Adipose tissue (tissue), 3 donors: Measurements from ENCODE around the gene SEPTIN1. TPM values are rescaled to one million over a fixed set of nuclear protein-coding genes. Genes with fewer than 3 reads are reported as not detected.
"Not testable (repeated sequence)": the region's sequence is repeated elsewhere in the genome, so short reads cannot be mapped to it uniquely, and the experiment has no call there.

Source experiments
- H3K27ac ChIP-seq: one replicate; pipeline ENCODE4 v1.5.1; 2013; ENCODE audit warnings: low read depth, low read length
- WGBS, 3 donors: extraction: QIAGEN DNeasy Blood & Tissue Kit; methylation state at CpG; one replicate each; pipeline ENCODE4 v1.1.7; 2013; 5-methylcytosine and 5-hydroxymethylcytosine counted together
- polyA plus RNA-seq, 3 donors: library from polyadenylated mRNA; stranded (reverse); fragments of 200-250 nt; gene quantifications; one replicate each; pipeline ENCODE4 v1.2.3, GENCODE V29; 2013
- donor health status: healthy with polysubstance abuse.
- donor health status: Bipolar disorder and iron deficiency.
- donor health status: healthy.

SEPTIN1 gene
- polyA plus RNA-seq, 3 donors, result 1.8 to 3.9 (median 3.6) TPM

DNA sequence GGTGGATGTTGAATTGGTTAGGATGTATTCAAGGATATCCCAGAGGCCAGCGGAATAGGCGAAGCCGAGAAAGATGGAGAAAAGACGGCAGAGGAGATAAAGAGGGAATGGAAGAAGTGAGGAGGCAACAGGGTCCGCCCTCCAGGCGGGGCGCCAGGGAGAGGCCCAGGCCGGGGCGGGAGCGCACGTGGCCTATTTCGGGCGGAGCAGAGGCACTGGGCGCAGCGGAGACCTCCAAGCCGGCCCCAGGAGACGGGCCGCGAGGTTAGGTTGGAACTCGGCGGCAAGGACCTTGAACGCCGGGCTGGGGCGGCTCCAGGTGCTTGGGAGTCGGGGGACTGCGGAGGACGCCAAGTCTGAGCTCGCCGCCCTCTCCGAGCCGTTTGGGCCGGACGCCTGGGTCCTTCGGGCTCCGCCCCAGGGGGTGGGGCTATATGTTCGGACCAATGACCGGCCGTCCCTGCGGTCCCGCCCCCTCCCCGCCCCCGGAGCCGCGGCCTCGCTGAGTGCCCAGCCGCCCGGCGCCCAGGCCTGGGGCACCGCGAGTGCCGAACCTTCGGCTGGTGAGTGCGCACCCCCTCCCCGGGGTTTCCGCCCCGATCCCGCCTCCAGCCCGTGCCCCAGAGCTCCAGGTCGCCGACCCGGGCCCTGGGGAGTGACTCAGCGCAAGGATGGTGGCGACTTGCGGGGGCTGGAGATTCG lies 24.9 kb upstream of the SEPTIN1 start, which contains the start of gene ZNF771:
Gene ZNF771, plus strand, starts transcription at position 505 of the 702 bp plus-strand sequence. CDS start 448 bp downstream, outside the sequence.
- H3K27ac ChIP-seq, result no peak within 1 kb of the TSS
- 0 to 1% (median 1%) methylated on average over 49 to 65 of the region's 65 CpGs for WGBS, 3 donors

DNA sequence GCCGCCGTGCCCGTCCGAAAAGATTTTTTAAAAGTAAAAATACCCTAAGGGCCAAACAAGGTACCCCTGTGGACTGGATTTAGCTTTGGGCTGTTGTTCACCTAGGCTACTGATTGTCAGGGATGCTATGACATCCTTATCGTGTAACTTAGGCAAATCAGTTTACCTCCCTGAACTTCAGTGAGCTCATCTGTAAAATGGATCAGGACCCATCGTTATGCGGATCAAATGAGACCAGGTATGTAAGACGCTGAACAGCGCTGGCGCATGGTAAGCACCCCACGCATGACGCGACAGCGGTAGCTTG lies 24.4 kb upstream of the SEPTIN1 start:
- WGBS, 3 donors, result 15 to 18% (median 17%) methylated on average over 14 of the region's 14 CpGs
- no peak overlapping the region for H3K27ac ChIP-seq

- no peak overlapping the region for H3K27ac ChIP-seq
- 72 to 84% (median 80%) methylated on average over 8 of the region's 8 CpGs for WGBS, 3 donors
Observed at GRCh38 chr16:30401768-30402425, 19.5 kb upstream of the SEPTIN1 start.

GRCh38 chr16:30399435-30400186 lies 17.2 kb upstream of the SEPTIN1 start:
- no peak overlapping the region for H3K27ac ChIP-seq
- 12 to 17% (median 13%) methylated on average over 12 of the region's 12 CpGs for WGBS, 3 donors

DNA sequence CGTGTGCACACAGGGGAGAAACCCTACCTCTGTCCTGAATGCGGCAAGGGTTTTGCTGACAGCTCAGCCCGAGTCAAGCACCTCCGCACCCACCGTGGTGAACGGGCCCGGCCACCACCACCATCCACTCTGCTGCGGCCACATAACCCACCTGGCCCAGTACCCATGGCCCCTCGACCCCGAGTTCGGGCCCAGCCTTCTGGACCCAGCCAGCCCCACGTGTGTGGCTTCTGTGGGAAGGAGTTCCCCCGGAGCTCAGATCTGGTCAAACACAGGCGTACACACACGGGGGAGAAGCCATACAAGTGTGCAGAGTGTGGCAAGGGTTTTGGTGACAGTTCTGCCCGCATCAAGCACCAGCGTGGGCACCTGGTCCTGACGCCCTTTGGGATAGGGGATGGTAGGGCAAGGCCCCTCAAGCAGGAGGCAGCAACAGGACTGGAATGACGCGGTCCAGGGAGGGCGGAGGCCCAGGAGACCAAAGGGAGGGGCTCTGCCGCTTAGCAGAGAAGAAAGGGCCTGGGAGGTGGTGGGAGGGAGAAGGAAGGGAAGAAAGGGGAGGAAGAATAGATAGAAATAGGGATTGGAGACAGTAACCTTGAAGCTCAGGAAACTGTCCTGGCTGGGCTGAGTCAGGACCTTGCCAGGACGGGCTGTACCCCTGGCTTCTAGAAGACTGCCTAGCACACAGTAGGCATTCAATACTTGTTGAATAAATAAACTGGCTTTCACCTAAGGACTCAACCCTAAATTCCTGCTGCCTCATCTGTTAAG lies 16.5 kb upstream of the SEPTIN1 start:
- WGBS, 3 donors, result 80 to 88% (median 83%) methylated on average over 23 of the region's 23 CpGs
- no peak overlapping the region for H3K27ac ChIP-seq

- H3K27ac ChIP-seq, result no peak overlapping the region
- 88 to 94% (median 88%) methylated on average over 41 to 42 of the region's 42 CpGs for WGBS, 3 donors
Observed at GRCh38 chr16:30397776-30398660, 15.7 kb upstream of the SEPTIN1 start.

GRCh38 chr16:30397056-30397455 lies 14.7 kb upstream of the SEPTIN1 start:
- H3K27ac ChIP-seq, result no peak overlapping the region
- 52 to 81% (median 54%) methylated on average over 4 of the region's 4 CpGs for WGBS, 3 donors

GRCh38 chr16:30396627-30397026 lies 14.3 kb upstream of the SEPTIN1 start:
- WGBS, 3 donors, result 69 to 84% (median 84%) methylated on average over 4 of the region's 4 CpGs

GRCh38 chr16:30395992-30396585 lies 13.7 kb upstream of the SEPTIN1 start:
- 9 to 17% (median 15%) methylated on average over 13 of the region's 13 CpGs for WGBS, 3 donors
- no peak overlapping the region for H3K27ac ChIP-seq

More at GRCh38 chr16:30396627-30397026, 14.3 kb upstream of the SEPTIN1 start:
- not testable (repeated sequence) for H3K27ac ChIP-seq

GRCh38 chr16:30395155-30395991 lies 13.0 kb upstream of the SEPTIN1 start, which contains the start of gene ZNF48:
Gene ZNF48, plus strand, starts transcription at chr16:30395420. Its CDS starts 375 bp downstream, at chr16:30395795.
- 0% methylated on average over 67 to 103 of the region's 103 CpGs for WGBS, 3 donors

GRCh38 chr16:30394592-30395154 lies 12.3 kb upstream of the SEPTIN1 start:
- whole genome bisulfite sequencing, 3 donors, result 6 to 12% (median 9%) methylated on average over 31 of the region's 31 CpGs
- no peak overlapping the region for H3K27ac ChIP-seq

More at GRCh38 chr16:30395155-30395991, 13.0 kb upstream of the SEPTIN1 start, which contains the start of gene ZNF48:
- no peak within 1 kb of the TSS for H3K27ac ChIP-seq

- 29 to 49% (median 43%) methylated on average over 2 of the region's 2 CpGs for WGBS, 3 donors
- H3K27ac ChIP-seq, result no peak overlapping the region
Observed at GRCh38 chr16:30383521-30383920, 1.2 kb upstream of the SEPTIN1 start.

DNA sequence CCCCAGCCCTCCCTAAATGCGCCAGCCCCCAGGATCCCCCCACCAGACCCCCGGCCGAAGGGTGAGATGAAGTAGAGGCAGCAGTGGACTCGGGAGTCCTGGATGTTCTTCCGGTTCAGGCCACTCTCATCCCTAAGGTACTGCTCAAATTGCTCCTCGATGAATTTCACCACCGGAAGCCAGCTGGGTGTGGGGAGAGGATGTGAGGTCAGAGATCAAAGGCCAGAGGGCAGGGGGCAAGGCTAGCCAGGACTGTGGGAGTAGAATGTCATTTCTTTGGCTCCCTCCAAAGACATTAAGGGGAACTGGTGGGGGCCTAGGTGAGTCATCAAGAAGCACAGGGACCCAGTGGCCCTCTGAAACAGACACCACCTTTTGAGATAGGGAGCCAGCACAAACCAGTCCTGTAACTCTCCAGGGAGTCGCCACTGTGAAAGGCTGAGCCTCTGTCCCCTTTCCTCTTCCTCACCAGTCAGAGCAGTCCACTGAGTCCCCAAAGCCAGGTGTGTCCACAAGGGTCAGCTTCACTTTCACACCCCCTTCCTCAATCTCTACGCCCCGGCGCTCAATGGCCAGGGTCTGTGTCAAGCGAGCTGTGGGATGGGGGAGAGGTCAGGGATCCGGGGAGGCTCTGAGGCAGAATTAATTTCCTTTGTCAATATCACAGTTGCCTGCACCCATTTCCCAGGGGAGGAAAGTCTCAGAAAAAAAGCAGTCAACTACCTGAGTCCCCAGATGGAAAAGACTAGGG lies 895 bp downstream of the SEPTIN1 start:
- 76 to 83% (median 79%) methylated on average over 13 of the region's 13 CpGs for WGBS, 3 donors
- H3K27ac ChIP-seq, result no peak overlapping the region

DNA sequence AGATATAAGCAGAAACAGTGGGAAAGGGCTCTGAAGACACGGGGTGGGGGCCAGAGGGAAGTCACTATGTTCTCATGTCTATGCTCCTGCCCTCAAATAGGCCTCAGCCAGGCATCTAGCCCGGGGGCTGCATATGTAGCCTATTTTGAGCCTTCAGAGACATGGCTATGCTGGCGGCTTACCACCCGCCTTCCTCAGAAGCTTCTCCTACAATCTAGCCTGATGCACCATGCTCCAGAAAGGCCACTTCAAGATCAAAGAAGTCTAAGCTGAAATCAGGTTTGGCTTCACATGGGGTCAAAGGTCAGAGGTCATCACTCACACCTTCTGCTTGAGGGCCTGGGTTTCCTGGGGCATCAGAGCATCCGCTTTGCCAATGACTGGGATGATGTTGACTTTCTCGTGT lies 1.6 kb downstream of the SEPTIN1 start:
- no peak overlapping the region for H3K27ac ChIP-seq

DNA sequence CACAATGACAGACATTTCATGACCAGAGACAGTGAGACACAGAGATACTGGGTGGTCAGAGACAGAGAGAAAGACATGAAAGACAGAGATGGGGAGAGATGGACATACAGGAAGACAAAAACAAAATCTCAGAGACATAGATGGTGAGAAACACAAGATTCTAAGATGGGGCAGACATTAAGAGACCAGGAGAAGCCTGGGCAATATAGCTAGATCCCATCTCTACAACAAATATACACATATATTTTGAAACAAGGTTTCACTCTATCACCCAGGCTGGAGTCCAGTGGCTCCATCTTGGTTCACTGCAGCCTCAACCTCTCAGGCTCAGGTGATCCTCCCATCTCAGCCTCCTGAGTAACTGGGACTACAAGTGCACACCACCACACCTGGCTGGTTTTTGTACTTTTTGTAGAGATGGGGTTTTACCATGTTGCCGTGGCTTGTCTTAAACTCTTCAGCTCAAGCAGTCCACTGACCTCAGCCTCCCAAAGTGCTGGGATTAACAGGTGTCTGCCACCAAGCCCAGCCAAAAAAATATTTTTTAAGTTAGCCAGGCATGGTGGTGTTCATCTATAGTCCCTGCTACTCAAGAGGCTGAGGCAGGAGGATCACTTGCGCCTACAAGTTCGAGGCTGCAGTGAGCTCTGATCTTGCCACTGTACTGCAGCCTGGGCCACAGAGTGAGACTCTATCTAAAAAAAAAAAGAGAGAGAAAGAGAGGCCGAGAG lies 2.1 kb downstream of the SEPTIN1 start:
- WGBS, 3 donors, result 91 to 93% (median 92%) methylated on average over 4 of the region's 4 CpGs
- H3K27ac ChIP-seq, result no peak overlapping the region

More for the DNA sequence above, 1.6 kb downstream of the SEPTIN1 start:
- 75 to 85% (median 82%) methylated on average over 6 of the region's 6 CpGs for WGBS, 3 donors
